Measurements from ENCODE around the gene UBXN6.

The UBXN6 gene

GRCh38 chr19:4425537-4425936, 32.1 kb downstream of the UBXN6 start:
- no peak overlapping the region for H4K91ac ChIP-seq (ENCODE audit: low read length)
- peaks cover 24 to 39% of the 10 kb centered on the region in 2 experiments for H3K36me3 ChIP-seq (ENCODE audit: control insufficient read depth in 1 of 2, insufficient read depth in 2 of 2, low read depth in 1 of 2, low read length in 2 of 2)
- 81% methylated on average over 6 of the region's 6 CpGs for WGBS
- H2BK5ac ChIP-seq (ENCODE audit: low read depth, low read length, poor library complexity, severe bottlenecking) = no peak overlapping the region
- no peaks in the 10 kb centered on the region for H3K9me3 ChIP-seq (ENCODE audit: control insufficient read depth, low read length)
- DNase-seq = peak; percentile 27
- no peak overlapping the region for H2AFZ ChIP-seq (ENCODE audit: low read depth, low read length)
- no peak overlapping the region for H3K4ac ChIP-seq (ENCODE audit: low read depth in 1 of 2, low read length in 2 of 2)
- H3K4me2 ChIP-seq (ENCODE audit: low read length, poor library complexity, severe bottlenecking) = no peak overlapping the region
- H2BK12ac ChIP-seq (ENCODE audit: low read length in 2 of 2) = no peak overlapping the region
- H4K8ac ChIP-seq (ENCODE audit: low read length) = no peak overlapping the region
- H2AK5ac ChIP-seq (ENCODE audit: low read length, severe bottlenecking) = no peak overlapping the region
- H3K4me3 ChIP-seq (ENCODE audit: insufficient read depth in 1 of 2, low read depth in 1 of 2, low read length in 2 of 2) = peak overlapping the region in 1 of 2 experiments; percentile 23
- peak overlapping the region in 1 of 2 experiments; percentile 14 for H3K23ac ChIP-seq (ENCODE audit: low read length in 2 of 2)
- peaks cover 3% of the 10 kb centered on the region for H3K4me1 ChIP-seq (ENCODE audit: control insufficient read depth, insufficient read depth, low read depth, low read length)
- H3K14ac ChIP-seq (ENCODE audit: low read length in 2 of 2) = no peak overlapping the region
- H3K9ac ChIP-seq (ENCODE audit: low read length) = peak overlapping the region; percentile 70
- no peaks in the 10 kb centered on the region for H3K27me3 ChIP-seq (ENCODE audit: control insufficient read depth in 1 of 2, insufficient read depth in 1 of 2, low read length in 2 of 2)
- no peak overlapping the region for H2BK15ac ChIP-seq (ENCODE audit: low read depth, poor library complexity, severe bottlenecking)
- H2BK120ac ChIP-seq (ENCODE audit: low read depth, low read length) = no peak overlapping the region
- H3K79me1 ChIP-seq (replicated peaks; ENCODE audit: low read length, poor library complexity, severe bottlenecking) = peaks cover 10% of the 10 kb centered on the region
- no peak overlapping the region for H3K27ac ChIP-seq (ENCODE audit: low read length, poor library complexity, severe bottlenecking)
- no peak overlapping the region for H3K18ac ChIP-seq (ENCODE audit: low read depth in 1 of 2, low read length in 2 of 2)

- 95% methylated on average over 16 of the region's 16 CpGs for WGBS
- no peak overlapping the region for H2BK12ac ChIP-seq (ENCODE audit: low read length in 2 of 2)
Measured at GRCh38 chr19:4423416-4424126, 34.0 kb downstream of the UBXN6 start.

GRCh38 chr19:4416268-4416667, 41.3 kb downstream of the UBXN6 start:
- DNase-seq = no peak
- no peak overlapping the region for H3K27ac ChIP-seq (ENCODE audit: low read length, poor library complexity, severe bottlenecking)
- H2BK5ac ChIP-seq (ENCODE audit: low read depth, low read length, poor library complexity, severe bottlenecking) = no peak overlapping the region
- no peak overlapping the region for H3K18ac ChIP-seq (ENCODE audit: low read depth in 1 of 2, low read length in 2 of 2)
- no peak overlapping the region for H3K23ac ChIP-seq (ENCODE audit: low read length in 2 of 2)
- H2BK12ac ChIP-seq (ENCODE audit: low read length in 2 of 2) = no peak overlapping the region
- peak overlapping the region; percentile 33 for H2AK5ac ChIP-seq (ENCODE audit: low read length, severe bottlenecking)
- no peak overlapping the region for H2AFZ ChIP-seq (ENCODE audit: low read depth, low read length)
- no peak overlapping the region for H2BK120ac ChIP-seq (ENCODE audit: low read depth, low read length)
- no peak overlapping the region for H3K4ac ChIP-seq (ENCODE audit: low read depth in 1 of 2, low read length in 2 of 2)
- no peaks in the 10 kb centered on the region for H3K4me1 ChIP-seq (ENCODE audit: control insufficient read depth, insufficient read depth, low read depth, low read length)
- H2BK15ac ChIP-seq (ENCODE audit: low read depth, poor library complexity, severe bottlenecking) = no peak overlapping the region
- no peak overlapping the region for H4K91ac ChIP-seq (ENCODE audit: low read length)
- H3K79me1 ChIP-seq (replicated peaks; ENCODE audit: low read length, poor library complexity, severe bottlenecking) = peaks cover 38% of the 10 kb centered on the region
- H3K14ac ChIP-seq (ENCODE audit: low read length in 2 of 2) = no peak overlapping the region
- H3K9me3 ChIP-seq (ENCODE audit: control insufficient read depth, low read length) = no peaks in the 10 kb centered on the region
- no peak overlapping the region for H3K4me2 ChIP-seq (ENCODE audit: low read length, poor library complexity, severe bottlenecking)
- H3K36me3 ChIP-seq (ENCODE audit: control insufficient read depth in 1 of 2, insufficient read depth in 2 of 2, low read depth in 1 of 2, low read length in 2 of 2) = peaks cover 11 to 15% of the 10 kb centered on the region in 2 experiments
- H3K9ac ChIP-seq (ENCODE audit: low read length) = no peak overlapping the region
- H3K27me3 ChIP-seq (ENCODE audit: control insufficient read depth in 1 of 2, insufficient read depth in 1 of 2, low read length in 2 of 2) = no peaks in the 10 kb centered on the region
- WGBS = 96% methylated on average over 9 of the region's 9 CpGs
- no peak overlapping the region for H4K8ac ChIP-seq (ENCODE audit: low read length)
- H3K4me3 ChIP-seq (ENCODE audit: insufficient read depth in 1 of 2, low read depth in 1 of 2, low read length in 2 of 2) = no peak overlapping the region

More at GRCh38 chr19:4423416-4424126, 34.0 kb downstream of the UBXN6 start:
- H3K4me3 ChIP-seq (ENCODE audit: insufficient read depth in 1 of 2, low read depth in 1 of 2, low read length in 2 of 2) = no peak overlapping the region
- no peak overlapping the region for H3K23ac ChIP-seq (ENCODE audit: low read length in 2 of 2)
- peaks cover 6 to 20% of the 10 kb centered on the region in 2 experiments for H3K36me3 ChIP-seq (ENCODE audit: control insufficient read depth in 1 of 2, insufficient read depth in 2 of 2, low read depth in 1 of 2, low read length in 2 of 2)
- H4K8ac ChIP-seq (ENCODE audit: low read length) = no peak overlapping the region
- H2AFZ ChIP-seq (ENCODE audit: low read depth, low read length) = no peak overlapping the region
- H3K27ac ChIP-seq (ENCODE audit: low read length, poor library complexity, severe bottlenecking) = no peak overlapping the region
- no peak overlapping the region for H3K14ac ChIP-seq (ENCODE audit: low read length in 2 of 2)
- no peak overlapping the region for H2BK15ac ChIP-seq (ENCODE audit: low read depth, poor library complexity, severe bottlenecking)
- H3K18ac ChIP-seq (ENCODE audit: low read depth in 1 of 2, low read length in 2 of 2) = no peak overlapping the region
- no peak overlapping the region for H4K91ac ChIP-seq (ENCODE audit: low read length)
- peaks cover 3% of the 10 kb centered on the region for H3K4me1 ChIP-seq (ENCODE audit: control insufficient read depth, insufficient read depth, low read depth, low read length)
- no peak for DNase-seq
- H3K9me3 ChIP-seq (ENCODE audit: control insufficient read depth, low read length) = no peaks in the 10 kb centered on the region
- H3K27me3 ChIP-seq (ENCODE audit: control insufficient read depth in 1 of 2, insufficient read depth in 1 of 2, low read length in 2 of 2) = no peaks in the 10 kb centered on the region
- H3K4ac ChIP-seq (ENCODE audit: low read depth in 1 of 2, low read length in 2 of 2) = no peak overlapping the region
- no peak overlapping the region for H2BK5ac ChIP-seq (ENCODE audit: low read depth, low read length, poor library complexity, severe bottlenecking)
- no peak overlapping the region for H2BK120ac ChIP-seq (ENCODE audit: low read depth, low read length)
- no peak overlapping the region for H3K4me2 ChIP-seq (ENCODE audit: low read length, poor library complexity, severe bottlenecking)
- H2AK5ac ChIP-seq (ENCODE audit: low read length, severe bottlenecking) = no peak overlapping the region
- H3K79me1 ChIP-seq (replicated peaks; ENCODE audit: low read length, poor library complexity, severe bottlenecking) = peaks cover 15% of the 10 kb centered on the region
- H3K9ac ChIP-seq (ENCODE audit: low read length) = no peak overlapping the region

GRCh38 chr19:4415352-4415751, 42.2 kb downstream of the UBXN6 start:
- H2BK5ac ChIP-seq (ENCODE audit: low read depth, low read length, poor library complexity, severe bottlenecking) = no peak overlapping the region
- peak overlapping the region in 1 of 2 experiments; percentile 35 for H3K4me3 ChIP-seq (ENCODE audit: insufficient read depth in 1 of 2, low read depth in 1 of 2, low read length in 2 of 2)
- H2AK5ac ChIP-seq (ENCODE audit: low read length, severe bottlenecking) = no peak overlapping the region
- peaks cover 11 to 18% of the 10 kb centered on the region in 2 experiments for H3K36me3 ChIP-seq (ENCODE audit: control insufficient read depth in 1 of 2, insufficient read depth in 2 of 2, low read depth in 1 of 2, low read length in 2 of 2)
- H3K4me2 ChIP-seq (ENCODE audit: low read length, poor library complexity, severe bottlenecking) = no peak overlapping the region
- no peaks in the 10 kb centered on the region for H3K27me3 ChIP-seq (ENCODE audit: control insufficient read depth in 1 of 2, insufficient read depth in 1 of 2, low read length in 2 of 2)
- WGBS = 96% methylated on average over 10 of the region's 10 CpGs
- no peak overlapping the region for H4K8ac ChIP-seq (ENCODE audit: low read length)
- peak overlapping the region in 1 of 2 experiments; percentile 79 for H3K23ac ChIP-seq (ENCODE audit: low read length in 2 of 2)
- H2AFZ ChIP-seq (ENCODE audit: low read depth, low read length) = no peak overlapping the region
- no peak overlapping the region for H3K4ac ChIP-seq (ENCODE audit: low read depth in 1 of 2, low read length in 2 of 2)
- no peak overlapping the region for H2BK120ac ChIP-seq (ENCODE audit: low read depth, low read length)
- H3K9me3 ChIP-seq (ENCODE audit: control insufficient read depth, low read length) = no peaks in the 10 kb centered on the region
- H2BK12ac ChIP-seq (ENCODE audit: low read length in 2 of 2) = no peak overlapping the region
- no peak for DNase-seq
- no peak overlapping the region for H3K14ac ChIP-seq (ENCODE audit: low read length in 2 of 2)
- no peak overlapping the region for H3K27ac ChIP-seq (ENCODE audit: low read length, poor library complexity, severe bottlenecking)
- peak overlapping the region; percentile 4 for H3K9ac ChIP-seq (ENCODE audit: low read length)
- no peaks in the 10 kb centered on the region for H3K4me1 ChIP-seq (ENCODE audit: control insufficient read depth, insufficient read depth, low read depth, low read length)
- H3K79me1 ChIP-seq (replicated peaks; ENCODE audit: low read length, poor library complexity, severe bottlenecking) = peaks cover 37% of the 10 kb centered on the region
- H4K91ac ChIP-seq (ENCODE audit: low read length) = no peak overlapping the region
- no peak overlapping the region for H2BK15ac ChIP-seq (ENCODE audit: low read depth, poor library complexity, severe bottlenecking)
- no peak overlapping the region for H3K18ac ChIP-seq (ENCODE audit: low read depth in 1 of 2, low read length in 2 of 2)

Data from mesenchymal stem cell (in vitro differentiated cells and primary cell).